Measurements from ENCODE around the gene OR2C3. TPM values are rescaled to one million over a fixed set of nuclear protein-coding genes. Genes with fewer than 3 reads are reported as not detected.

The OR2C3 gene
- not detected in 2 replicates for total RNA-seq

GRCh38 chr1:247536340-247536739, at the start of gene OR2C3:
OR2C3 (minus strand) TSS chr1:247536440; CDS start chr1:247532511, 3,929 bp downstream.

DNA sequence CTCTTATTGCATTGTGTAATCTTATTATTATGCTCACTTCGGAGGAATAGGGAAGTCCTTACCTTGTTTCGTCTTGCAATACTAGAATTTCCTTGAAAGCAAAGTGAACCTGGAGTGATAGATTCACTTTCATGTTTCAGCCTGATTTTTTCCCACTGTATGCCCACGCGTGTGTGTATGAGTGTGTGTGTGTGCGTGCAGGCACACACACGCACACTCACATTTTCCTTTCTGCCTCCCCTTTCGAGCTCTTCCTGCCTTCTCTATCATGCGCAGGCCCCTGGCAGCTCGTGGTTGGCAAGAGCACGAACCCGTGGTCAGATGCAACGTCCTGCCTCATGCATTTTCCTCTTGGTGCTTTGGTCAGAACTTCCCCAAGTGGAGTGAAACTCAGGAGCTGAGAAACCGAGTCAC, 12.5 kb upstream of the OR2C3 start, which contains the start of gene GCSAML:
Gene GCSAML, plus strand, starts transcription at position 366 of the 414 bp plus-strand sequence. CDS start 58 bp downstream, outside the sequence.

Other genes with a start within 250 kb of the OR2C3 start
- 13.5 and 18.0 TPM in 2 replicates for gene ZNF496, start 204.6 kb downstream of the OR2C3 start, total RNA-seq
- gene NLRP3, start 120.3 kb downstream of the OR2C3 start, total RNA-seq, result not detected in 2 replicates
- not detected in 2 replicates for gene OR2B11, start 78.3 kb downstream of the OR2C3 start, total RNA-seq
- gene GCSAML, start 12.7 kb upstream of the OR2C3 start, total RNA-seq, result not detected in 2 replicates
- not detected in 2 replicates for gene OR2G2, start 51.9 kb upstream of the OR2C3 start, total RNA-seq
- gene OR2G3, start 69.1 kb upstream of the OR2C3 start, total RNA-seq, result not detected in 2 replicates
- gene OR13G1, start 143.3 kb upstream of the OR2C3 start, total RNA-seq, result not detected in 2 replicates
- not detected in 2 replicates for gene OR6F1, start 180.2 kb upstream of the OR2C3 start, total RNA-seq
- not detected in 2 replicates for gene OR14K1, start 202.2 kb upstream of the OR2C3 start, total RNA-seq
- not detected in 2 replicates for gene OR14A2, start 211.7 kb upstream of the OR2C3 start, total RNA-seq
- not detected in 2 replicates for gene OR1C1, start 224.1 kb upstream of the OR2C3 start, total RNA-seq